Activated gamma-delta T cell treated with anti-CD3 and anti-CD28 coated beads, Interleukin-2, amount 50 U/mL, for 16 hours (primary cell): ENCODE measurements around the gene GSTP1.
"Not testable (repeated sequence)": the region's sequence is repeated elsewhere in the genome, so short reads cannot be mapped to it uniquely, and the experiment has no call there.

Experiments
- DNase-seq: peaks from one replicate; pipeline ENCODE4 v3.0.0-alpha.2; 2020; ENCODE audit warnings: low read depth

The GSTP1 gene

GRCh38 chr11:67583247-67584204 lies at the start of gene GSTP1:
GSTP1 (plus strand) TSS chr11:67583812; CDS start chr11:67583844, 32 bp downstream.
- DNase-seq: peak; percentile 72

GRCh38 chr11:67534070-67534679 lies 49.4 kb upstream of the GSTP1 start:
- no peak for DNase-seq

GRCh38 chr11:67535561-67535960 lies 48.1 kb upstream of the GSTP1 start:
- no peak for DNase-seq

GRCh38 chr11:67538306-67538705 lies 45.3 kb upstream of the GSTP1 start:
- no peak for DNase-seq

- no peak for DNase-seq
Measured at GRCh38 chr11:67538823-67539505, 44.6 kb upstream of the GSTP1 start.

- no peak for DNase-seq
Measured at GRCh38 chr11:67539550-67539949, 44.1 kb upstream of the GSTP1 start.

GRCh38 chr11:67541198-67541597 lies 42.4 kb upstream of the GSTP1 start:
- DNase-seq: no peak

GRCh38 chr11:67542169-67542568 lies 41.4 kb upstream of the GSTP1 start:
- no peak for DNase-seq

GRCh38 chr11:67542971-67543370 lies 40.6 kb upstream of the GSTP1 start:
- no peak for DNase-seq

- no peak for DNase-seq
Measured at GRCh38 chr11:67543585-67543984, 40.0 kb upstream of the GSTP1 start.

- no peak for DNase-seq
Measured at GRCh38 chr11:67544616-67545242, 38.9 kb upstream of the GSTP1 start.

GRCh38 chr11:67545280-67545679 lies 38.3 kb upstream of the GSTP1 start:
- DNase-seq: no peak

GRCh38 chr11:67548112-67548511 lies 35.5 kb upstream of the GSTP1 start:
- not testable (repeated sequence) for DNase-seq

- no peak for DNase-seq
Measured at GRCh38 chr11:67548555-67549110, 35.0 kb upstream of the GSTP1 start.

GRCh38 chr11:67551127-67551526 lies 32.5 kb upstream of the GSTP1 start:
- DNase-seq: no peak

- not testable (repeated sequence) for DNase-seq
Measured at GRCh38 chr11:67551697-67552096, 31.9 kb upstream of the GSTP1 start.

- DNase-seq: no peak
Measured at GRCh38 chr11:67556244-67556643, 27.4 kb upstream of the GSTP1 start.

GRCh38 chr11:67558084-67558772 lies 25.4 kb upstream of the GSTP1 start:
- no peak for DNase-seq

GRCh38 chr11:67561971-67562619 lies 21.5 kb upstream of the GSTP1 start:
- no peak for DNase-seq

- DNase-seq: no peak
Measured at GRCh38 chr11:67562963-67563704, 20.5 kb upstream of the GSTP1 start.
